Panc1 (cell line): ENCODE measurements around the gene TMEM117. TPM values are rescaled to one million over a fixed set of nuclear protein-coding genes. Genes with fewer than 3 reads are reported as not detected.

ENCODE experiments used
- ATAC-seq: fragments of 200-7000 bp; cut with Tn5 transposase; 2 replicates; pipeline ENCODE4 v1.9.1; 2020; ENCODE audit warnings: mild to moderate bottlenecking, moderate library complexity
- BruUV-seq: library from RNA; stranded (reverse); fragments of 400-500 nt; replicated peaks from 2 replicates; lab custom pipeline; 2021; lab: Mats Ljungman, UMichigan
- CTCF ChIA-PET: fragments of 300-600 bp; sonication (Branson Sonifier 250); formaldehyde crosslinking; loops from one replicate; lab custom pipeline; 2022; ENCODE audit warnings: antibody characterized with exemption; lab: Charles Lee
- POLR2A ChIA-PET: fragments of 300-600 bp; sonication (Branson Sonifier 250); formaldehyde crosslinking; loops from one replicate; lab custom pipeline; 2022; ENCODE audit warnings: antibody characterized with exemption; lab: Charles Lee
- DNase-seq: peaks from one replicate; pipeline ENCODE4 v3.0.0-alpha.2; 2010; ENCODE audit warnings: low read depth, low spot score
- H3K27ac ChIP-seq: 2 replicates; pipeline ENCODE4 v1.5.1; 2011; ENCODE audit warnings: mild to moderate bottlenecking, low read length, inconsistent platforms
- H3K27me3 ChIP-seq: fragments of 200-500 bp; sonication (Bioruptor generic); 2 replicates; pipeline ENCODE4 v1.6.0; 2014; ENCODE audit warnings: low read length, inconsistent platforms; ENCODE audit not compliant: control insufficient read depth, insufficient read depth
- H3K36me3 ChIP-seq: fragments of 200-500 bp; sonication (Bioruptor generic); 2 replicates; pipeline ENCODE4 v1.5.1; 2014; ENCODE audit warnings: inconsistent platforms, mild to moderate bottlenecking, low read length, moderate library complexity; ENCODE audit not compliant: control insufficient read depth, insufficient read depth
- H3K4me1 ChIP-seq: 2 replicates; pipeline ENCODE4 v1.5.1; 2011; ENCODE audit warnings: inconsistent platforms, mild to moderate bottlenecking, low read length, moderate library complexity; ENCODE audit not compliant: control insufficient read depth, insufficient read depth
- H3K4me3 ChIP-seq, 2 experiments: 2 replicates each; pipeline ENCODE4 v1.5.1; 2011 to 2012; ENCODE audit warnings: low read depth in 2 of 2, low read length in 2 of 2, mild to moderate bottlenecking in 2 of 2, inconsistent platforms in 1 of 2, moderate library complexity in 1 of 2
- H3K9me3 ChIP-seq: fragments of 200-500 bp; sonication (Bioruptor generic); 2 replicates; pipeline ENCODE4 v1.5.1; 2014; ENCODE audit warnings: low read depth, mild to moderate bottlenecking, inconsistent platforms, low read length, moderate library complexity; ENCODE audit not compliant: control insufficient read depth, insufficient read depth
- POLR2AphosphoS5 ChIP-seq: IDR thresholded peaks from 2 replicates; pipeline ENCODE4 v1.6.1; 2012; ENCODE audit warnings: mild to moderate bottlenecking, low read depth, low read length, moderate library complexity
- REST ChIP-seq, 2 experiments: IDR thresholded peaks; 2 replicates each; pipeline ENCODE4 v1.6.1; 2011 to 2012; ENCODE audit warnings: low read depth in 2 of 2, control low read depth in 1 of 2, low read length in 1 of 2, mild to moderate bottlenecking in 1 of 2, moderate library complexity in 1 of 2; ENCODE audit not compliant: insufficient read depth in 1 of 2
- SIN3A ChIP-seq: IDR thresholded peaks from 2 replicates; pipeline ENCODE4 v1.6.1; 2012; ENCODE audit warnings: low read depth, mild to moderate bottlenecking, low read length, moderate library complexity, borderline replicate concordance; ENCODE audit not compliant: insufficient read depth
- TCF7L2 ChIP-seq: IDR thresholded peaks from 2 replicates; pipeline ENCODE4 v1.6.1; 2011; ENCODE audit warnings: mild to moderate bottlenecking, low read depth, low read length, inconsistent platforms
- in situ Hi-C: cut with HindIII; loops from 2 replicates; pipeline ENCODE4 v1.10.0; 2016; ENCODE audit warnings: low sequenced_read_pairs, low pct_unique_long_range_greater_than_20kb
- intact Hi-C: fragments of 100-400 bp; cut with micrococcal nuclease; formaldehyde crosslinking; loops from one replicate; pipeline ENCODE4 v1.10.0; 2022; ENCODE audit not compliant: unreplicated experiment
- total RNA-seq: library from RNA; stranded (reverse); gene quantifications from one replicate; pipeline ENCODE4 v1.2.1, GENCODE V29; 2021; ENCODE audit not compliant: unreplicated experiment
- TF ChIP-seq, protein P1 (sequence below): fragments of 450-650 bp; IDR thresholded peaks from 2 replicates; pipeline ENCODE4 v1.5.1; 2017; ENCODE audit warnings: mild to moderate bottlenecking

The TMEM117 gene
- total RNA-seq, 1 experiment from 2014 or later: 5.5 TPM

DNA sequence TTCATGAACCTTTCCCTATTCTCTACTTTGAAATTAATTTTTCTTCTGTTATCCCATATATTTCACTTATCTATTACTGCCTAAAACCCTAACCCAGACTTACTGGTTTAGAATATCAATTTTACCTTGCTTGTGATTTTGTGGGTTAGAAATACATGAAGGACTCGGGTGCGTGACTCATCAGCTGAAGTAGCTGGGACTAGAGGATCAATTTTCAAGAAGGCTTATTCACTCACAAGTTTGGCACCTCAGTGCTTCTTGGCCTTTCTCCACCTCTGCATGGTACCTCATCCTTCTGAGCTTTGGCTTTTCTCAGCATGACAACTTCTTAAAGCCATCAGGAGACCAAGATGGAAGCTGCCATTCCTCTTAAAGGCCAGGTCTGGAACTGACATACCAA lies 57.8 kb downstream of the TMEM117 start:
- intact Hi-C loops: no loop called here

DNA sequence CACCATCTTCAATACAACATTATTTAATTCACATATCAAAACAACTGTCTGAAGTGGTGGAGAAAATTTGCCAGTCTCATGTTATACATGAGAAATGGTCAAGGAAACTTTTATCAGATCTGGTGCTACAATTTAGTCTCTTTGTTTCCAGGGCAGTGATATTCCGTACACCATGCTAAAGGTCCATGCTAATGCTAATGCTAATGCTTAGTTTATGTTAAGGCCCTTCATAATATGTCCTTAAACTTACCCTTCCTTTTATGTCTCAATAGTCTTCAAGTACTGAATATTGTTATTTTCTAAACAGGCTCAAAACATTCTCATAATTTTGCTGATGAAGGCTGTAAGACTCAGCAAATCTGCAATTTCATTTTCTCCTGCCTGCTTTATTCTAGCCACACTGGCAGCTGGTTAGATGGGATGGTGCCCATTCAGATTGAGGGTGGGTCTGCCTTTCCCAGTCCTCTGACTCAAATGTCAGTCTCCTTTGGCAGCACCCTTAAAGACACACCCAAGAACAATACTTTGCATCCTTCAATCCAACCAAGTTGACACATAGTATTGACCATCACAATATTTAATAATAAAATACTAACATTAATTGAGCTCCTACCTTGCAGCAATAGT lies 59.8 kb downstream of the TMEM117 start:
- no peaks in the 10 kb centered on the region for H3K9me3 ChIP-seq
- ATAC-seq: no peak
- no peaks in the 10 kb centered on the region for H3K4me1 ChIP-seq
- TF ChIP-seq TCF7L2 (no peak), SIN3A (no peak), REST (IDR thresholded peaks at IDR 0.05; ENCODE audit: insufficient read depth in 1 of 2, low read depth in 2 of 2, low read length in 1 of 2) (no peak), POLR2AphosphoS5 (no peak)
- TF ChIP-seq, protein P1, sequence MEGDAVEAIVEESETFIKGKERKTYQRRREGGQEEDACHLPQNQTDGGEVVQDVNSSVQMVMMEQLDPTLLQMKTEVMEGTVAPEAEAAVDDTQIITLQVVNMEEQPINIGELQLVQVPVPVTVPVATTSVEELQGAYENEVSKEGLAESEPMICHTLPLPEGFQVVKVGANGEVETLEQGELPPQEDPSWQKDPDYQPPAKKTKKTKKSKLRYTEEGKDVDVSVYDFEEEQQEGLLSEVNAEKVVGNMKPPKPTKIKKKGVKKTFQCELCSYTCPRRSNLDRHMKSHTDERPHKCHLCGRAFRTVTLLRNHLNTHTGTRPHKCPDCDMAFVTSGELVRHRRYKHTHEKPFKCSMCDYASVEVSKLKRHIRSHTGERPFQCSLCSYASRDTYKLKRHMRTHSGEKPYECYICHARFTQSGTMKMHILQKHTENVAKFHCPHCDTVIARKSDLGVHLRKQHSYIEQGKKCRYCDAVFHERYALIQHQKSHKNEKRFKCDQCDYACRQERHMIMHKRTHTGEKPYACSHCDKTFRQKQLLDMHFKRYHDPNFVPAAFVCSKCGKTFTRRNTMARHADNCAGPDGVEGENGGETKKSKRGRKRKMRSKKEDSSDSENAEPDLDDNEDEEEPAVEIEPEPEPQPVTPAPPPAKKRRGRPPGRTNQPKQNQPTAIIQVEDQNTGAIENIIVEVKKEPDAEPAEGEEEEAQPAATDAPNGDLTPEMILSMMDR: no peak
- no peak overlapping the region for H3K4me3 ChIP-seq
- H3K27ac ChIP-seq: no peak overlapping the region
- no TSS peak for BruUV-seq
- in situ Hi-C loops (no loop called here), intact Hi-C loops (no loop called here)
- no peaks in the 10 kb centered on the region for H3K36me3 ChIP-seq
- CTCF ChIA-PET: no interaction called here
- POLR2A ChIA-PET: no interaction called here
- no peaks in the 10 kb centered on the region for H3K27me3 ChIP-seq
- DNase-seq: no peak

More for the DNA sequence above, 57.8 kb downstream of the TMEM117 start:
- TF ChIP-seq POLR2AphosphoS5 (no peak), SIN3A (no peak), REST (IDR thresholded peaks at IDR 0.05; ENCODE audit: insufficient read depth in 1 of 2, low read depth in 2 of 2, low read length in 1 of 2) (no peak), TCF7L2 (no peak)
- TF ChIP-seq, protein P1: no peak
- in situ Hi-C loops: no loop called here
- H3K4me1 ChIP-seq: no peaks in the 10 kb centered on the region
- H3K36me3 ChIP-seq: no peaks in the 10 kb centered on the region
- no peak overlapping the region for H3K27ac ChIP-seq
- POLR2A ChIA-PET: no interaction called here
- no peak overlapping the region for H3K4me3 ChIP-seq
- no peaks in the 10 kb centered on the region for H3K27me3 ChIP-seq
- no peaks in the 10 kb centered on the region for H3K9me3 ChIP-seq
- ATAC-seq (no peak), DNase-seq (no peak)
- no TSS peak for BruUV-seq
- CTCF ChIA-PET: no interaction called here
